ENCODE measurements around the gene BCDIN3D.

- TF ChIP-seq GABPA (IDR thresholded peaks at IDR 0.05 in 1 of 2, conservative IDR thresholded peaks at IDR 0.05 in 1 of 2) (no peak), CTCF (IDR thresholded peaks at IDR 0.05; ENCODE audit: low read depth, low read length, missing input control) (no peak), MAX (IDR thresholded peaks at IDR 0.05) (no peak), REST (IDR thresholded peaks at IDR 0.05) (no peak), RXRA (IDR thresholded peaks at IDR 0.05) (no peak), HNF4A (conservative IDR thresholded peaks at IDR 0.05) (no peak), NR2F2 (IDR thresholded peaks at IDR 0.05) (no peak), ZBTB33 (IDR thresholded peaks at IDR 0.05) (no peak), JUND (IDR thresholded peaks at IDR 0.05) (no peak), TAF1 (conservative IDR thresholded peaks at IDR 0.05) (no peak), ATF3 (IDR thresholded peaks at IDR 0.05) (no peak)
Observed at GRCh38 chr12:49811136-49811535, 31.8 kb downstream of the BCDIN3D start.
